ENCODE data around the gene F13A1.
A peak's percentile ranks its signal among the peaks of the same experiment; 100 is the strongest.

Gene F13A1

DNA sequence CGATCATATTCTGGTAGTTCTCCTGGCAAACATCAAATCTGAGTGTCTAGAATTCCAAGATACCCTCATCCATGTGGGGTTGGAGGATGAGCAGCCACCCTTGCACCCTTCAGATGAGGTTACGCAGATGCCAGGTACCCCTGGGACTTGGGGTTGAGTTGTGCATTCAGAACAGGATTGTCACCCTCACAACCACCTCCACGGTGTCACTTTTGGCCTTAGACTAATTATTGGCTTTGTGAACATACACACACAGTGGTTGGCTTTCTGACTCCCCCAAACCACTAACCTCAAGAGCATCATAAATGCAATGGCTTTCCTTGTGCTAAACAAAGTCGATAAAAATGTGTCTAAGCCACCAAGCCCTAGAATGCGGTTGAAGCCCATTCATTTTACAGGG, 2.9 kb upstream of the F13A1 start:
- no peak overlapping the region for H3K27ac ChIP-seq (ENCODE audit: poor library complexity, severe bottlenecking)

DNA sequence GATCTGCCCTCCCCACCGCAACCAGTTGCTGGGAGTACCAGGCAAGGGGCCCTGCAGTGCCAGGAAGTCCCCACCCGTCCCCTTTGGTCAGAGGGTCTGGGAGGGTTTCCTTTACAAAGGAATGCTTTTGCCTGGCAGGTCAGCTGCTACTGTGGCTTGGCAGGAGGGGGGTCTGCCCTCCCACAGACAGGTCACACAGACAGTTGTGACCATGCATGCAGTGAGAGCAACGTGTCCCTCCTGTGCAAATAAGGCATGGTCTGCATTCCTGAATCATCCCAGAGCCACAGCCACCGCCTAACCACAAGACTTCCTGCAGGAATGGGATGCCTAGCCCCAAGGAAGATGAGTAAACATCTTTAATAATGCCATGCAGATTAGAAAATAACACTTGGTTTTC, 439 bp upstream of the F13A1 start:
- Histone ChIP-seq H3K27me3 (ENCODE audit: insufficient read depth, poor library complexity, severe bottlenecking) (peaks cover 37% of the 10 kb centered on the region), H3K36me3 (ENCODE audit: low read depth) (no peaks in the 10 kb centered on the region), H3K9me3 (ENCODE audit: severe bottlenecking) (no peaks in the 10 kb centered on the region), H3K4me1 (ENCODE audit: insufficient read depth, poor library complexity, severe bottlenecking) (peaks cover 2% of the 10 kb centered on the region), H3K4me3 (ENCODE audit: severe bottlenecking) (no peak overlapping the region), H3K27ac (ENCODE audit: poor library complexity, severe bottlenecking) (no peak overlapping the region)
- ATAC-seq (ENCODE audit: low read depth), result peak; percentile 87
- TF ChIP-seq, protein P1, sequence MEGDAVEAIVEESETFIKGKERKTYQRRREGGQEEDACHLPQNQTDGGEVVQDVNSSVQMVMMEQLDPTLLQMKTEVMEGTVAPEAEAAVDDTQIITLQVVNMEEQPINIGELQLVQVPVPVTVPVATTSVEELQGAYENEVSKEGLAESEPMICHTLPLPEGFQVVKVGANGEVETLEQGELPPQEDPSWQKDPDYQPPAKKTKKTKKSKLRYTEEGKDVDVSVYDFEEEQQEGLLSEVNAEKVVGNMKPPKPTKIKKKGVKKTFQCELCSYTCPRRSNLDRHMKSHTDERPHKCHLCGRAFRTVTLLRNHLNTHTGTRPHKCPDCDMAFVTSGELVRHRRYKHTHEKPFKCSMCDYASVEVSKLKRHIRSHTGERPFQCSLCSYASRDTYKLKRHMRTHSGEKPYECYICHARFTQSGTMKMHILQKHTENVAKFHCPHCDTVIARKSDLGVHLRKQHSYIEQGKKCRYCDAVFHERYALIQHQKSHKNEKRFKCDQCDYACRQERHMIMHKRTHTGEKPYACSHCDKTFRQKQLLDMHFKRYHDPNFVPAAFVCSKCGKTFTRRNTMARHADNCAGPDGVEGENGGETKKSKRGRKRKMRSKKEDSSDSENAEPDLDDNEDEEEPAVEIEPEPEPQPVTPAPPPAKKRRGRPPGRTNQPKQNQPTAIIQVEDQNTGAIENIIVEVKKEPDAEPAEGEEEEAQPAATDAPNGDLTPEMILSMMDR (IDR thresholded peaks at IDR 0.05; ENCODE audit: poor library complexity, severe bottlenecking), result no peak
- DNase-seq (ENCODE audit: low spot score), result no peak

More for the DNA sequence above, 2.9 kb upstream of the F13A1 start:
- TF ChIP-seq, protein P1 (IDR thresholded peaks at IDR 0.05; ENCODE audit: poor library complexity, severe bottlenecking), result no peak
- DNase-seq (ENCODE audit: low spot score), result no peak
- ATAC-seq (ENCODE audit: low read depth), result no peak
- Histone ChIP-seq H3K27me3 (ENCODE audit: insufficient read depth, poor library complexity, severe bottlenecking) (peaks cover 40% of the 10 kb centered on the region), H3K9me3 (ENCODE audit: severe bottlenecking) (no peaks in the 10 kb centered on the region), H3K36me3 (ENCODE audit: low read depth) (no peaks in the 10 kb centered on the region), H3K4me3 (ENCODE audit: severe bottlenecking) (no peak overlapping the region), H3K4me1 (ENCODE audit: insufficient read depth, poor library complexity, severe bottlenecking) (peaks cover 2% of the 10 kb centered on the region)

DNA sequence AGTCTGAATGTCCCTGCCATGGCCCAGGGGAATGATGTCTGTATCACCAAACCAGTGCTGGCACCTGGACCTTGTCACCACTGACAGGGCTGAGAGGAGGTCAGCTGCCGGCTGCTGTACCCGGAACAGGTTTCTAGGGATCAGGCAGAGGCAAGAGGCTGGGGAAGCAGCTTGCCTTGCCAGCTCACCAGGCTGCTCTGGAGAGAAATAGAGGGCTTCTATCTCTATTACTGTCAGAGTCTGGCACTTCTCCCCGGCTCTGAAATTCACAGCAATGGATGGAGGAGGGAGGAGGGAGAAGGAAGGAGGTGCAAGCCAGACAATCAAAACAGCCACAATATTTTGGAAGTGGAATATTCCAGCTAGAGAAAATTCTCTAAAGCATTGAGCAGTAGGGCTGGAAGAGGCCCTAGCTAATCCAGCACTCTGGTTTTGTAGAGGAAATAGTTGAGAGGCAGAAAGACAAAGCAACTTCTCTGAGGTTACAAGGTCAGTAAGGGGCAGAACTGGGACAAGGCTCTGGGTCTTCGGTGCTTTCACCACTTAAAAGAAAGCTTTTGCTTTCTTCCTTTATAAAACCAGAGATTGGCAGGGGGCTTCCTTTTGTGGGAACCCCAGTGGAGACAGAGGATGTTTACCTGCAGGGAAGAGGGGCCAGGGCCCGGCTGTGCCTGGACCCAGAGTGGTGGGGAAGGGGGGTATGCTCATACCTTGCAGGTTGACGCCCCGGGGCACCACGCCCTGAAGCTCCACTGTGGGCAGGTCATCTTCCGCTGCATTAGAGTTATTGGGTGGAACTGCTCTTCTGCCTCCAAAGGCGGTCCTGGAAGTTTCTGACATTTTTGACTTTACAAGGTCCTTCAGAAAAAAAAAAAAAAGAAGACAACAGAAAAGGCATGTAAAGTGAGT, 2.4 kb downstream of the F13A1 start:
- H3K36me3 ChIP-seq (ENCODE audit: low read depth), result no peaks in the 10 kb centered on the region
- H3K4me3 ChIP-seq (ENCODE audit: severe bottlenecking), result no peak overlapping the region
- DNase-seq (ENCODE audit: low spot score) (no peak), ATAC-seq (ENCODE audit: low read depth) (no peak)
- no peak overlapping the region for H3K27ac ChIP-seq (ENCODE audit: poor library complexity, severe bottlenecking)
- TF ChIP-seq, protein P1 (IDR thresholded peaks at IDR 0.05; ENCODE audit: poor library complexity, severe bottlenecking), result no peak
- peaks cover 2% of the 10 kb centered on the region for H3K4me1 ChIP-seq (ENCODE audit: insufficient read depth, poor library complexity, severe bottlenecking)
- H3K27me3 ChIP-seq (ENCODE audit: insufficient read depth, poor library complexity, severe bottlenecking), result peaks cover 33% of the 10 kb centered on the region
- no peaks in the 10 kb centered on the region for H3K9me3 ChIP-seq (ENCODE audit: severe bottlenecking)

DNA sequence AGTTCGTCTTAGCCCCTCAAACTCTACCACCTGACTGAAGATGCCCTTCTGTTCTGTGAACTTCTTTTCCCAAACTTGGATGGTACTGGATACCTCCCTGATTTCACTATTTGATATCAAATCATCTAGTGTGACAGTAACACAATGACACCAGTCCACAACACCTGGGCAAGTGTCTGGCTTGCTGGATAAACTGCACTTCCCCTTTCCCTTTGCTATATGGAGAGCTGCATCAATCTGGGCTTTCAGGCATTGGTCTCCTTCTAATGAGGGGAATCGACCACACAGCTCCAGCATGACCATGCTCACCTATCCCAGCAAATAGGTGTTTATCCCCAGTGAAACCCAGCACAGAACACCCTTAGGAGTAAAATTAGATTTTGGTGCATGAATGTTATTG, 3.1 kb downstream of the F13A1 start:
- ATAC-seq (ENCODE audit: low read depth) (no peak), DNase-seq (ENCODE audit: low spot score) (no peak)
- no peaks in the 10 kb centered on the region for H3K36me3 ChIP-seq (ENCODE audit: low read depth)
- no peak overlapping the region for H3K27ac ChIP-seq (ENCODE audit: poor library complexity, severe bottlenecking)
- H3K4me3 ChIP-seq (ENCODE audit: severe bottlenecking), result no peak overlapping the region
- TF ChIP-seq, protein P1 (IDR thresholded peaks at IDR 0.05; ENCODE audit: poor library complexity, severe bottlenecking), result no peak
- H3K9me3 ChIP-seq (ENCODE audit: severe bottlenecking), result no peaks in the 10 kb centered on the region
- H3K4me1 ChIP-seq (ENCODE audit: insufficient read depth, poor library complexity, severe bottlenecking), result peaks cover 2% of the 10 kb centered on the region
- H3K27me3 ChIP-seq (ENCODE audit: insufficient read depth, poor library complexity, severe bottlenecking), result peaks cover 31% of the 10 kb centered on the region

DNA sequence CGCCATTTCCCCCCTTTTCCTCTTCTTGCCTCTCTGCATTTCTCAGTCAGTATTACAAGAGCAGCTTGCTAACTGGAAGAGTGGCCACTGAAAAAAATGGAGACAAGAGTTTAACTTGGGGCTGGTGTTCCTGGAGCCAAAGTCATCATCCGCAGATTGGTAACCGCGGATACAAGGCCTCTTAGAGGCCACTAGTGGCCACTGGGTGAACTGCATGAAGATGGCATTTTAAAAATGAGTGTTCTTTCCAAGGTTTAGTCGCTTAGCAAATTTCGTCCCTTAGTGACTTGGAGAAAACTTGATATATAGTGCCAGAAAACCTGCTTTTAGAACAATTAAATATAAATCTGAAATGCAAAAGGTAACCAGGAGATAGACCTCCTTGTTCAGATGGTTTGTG, 4.8 kb downstream of the F13A1 start:
- Histone ChIP-seq H3K4me1 (ENCODE audit: insufficient read depth, poor library complexity, severe bottlenecking) (no peaks in the 10 kb centered on the region), H3K36me3 (ENCODE audit: low read depth) (no peaks in the 10 kb centered on the region), H3K27me3 (ENCODE audit: insufficient read depth, poor library complexity, severe bottlenecking) (peaks cover 23% of the 10 kb centered on the region), H3K27ac (ENCODE audit: poor library complexity, severe bottlenecking) (no peak overlapping the region), H3K9me3 (ENCODE audit: severe bottlenecking) (no peaks in the 10 kb centered on the region), H3K4me3 (ENCODE audit: severe bottlenecking) (no peak overlapping the region)
- TF ChIP-seq, protein P1 (IDR thresholded peaks at IDR 0.05; ENCODE audit: poor library complexity, severe bottlenecking), result peak; percentile 71
- DNase-seq (ENCODE audit: low spot score) (no peak), ATAC-seq (ENCODE audit: low read depth) (peak; percentile 19; the same call in 1 of the 3 replicates)

Data from RWPE2 (cell line).